Osteoblast (primary cell): ENCODE data around the gene DOCK11. TPM values are rescaled to one million over a fixed set of nuclear protein-coding genes. Genes with fewer than 3 reads are reported as not detected.
A peak's percentile ranks its signal among the peaks of the same experiment; 100 is the strongest.
"Not testable (repeated sequence)": the region's sequence is repeated elsewhere in the genome, so short reads cannot be mapped to it uniquely, and the experiment has no call there.

Experiments
- DNase-seq: peaks from one replicate; pipeline ENCODE4 v3.0.0; 2011; ENCODE audit warnings: low spot score, mixed read lengths; ENCODE audit not compliant: insufficient read length; ENCODE audit errors: missing footprints
- H2AFZ ChIP-seq: 2 replicates; pipeline ENCODE4 v1.6.0; 2011; ENCODE audit warnings: mild to moderate bottlenecking, low read length
- H3K27ac ChIP-seq: 2 replicates; pipeline ENCODE4 v1.5.1; 2011; ENCODE audit warnings: mild to moderate bottlenecking, low read depth, low read length, moderate library complexity
- H3K27me3 ChIP-seq: 2 replicates; pipeline ENCODE4 v1.6.0; 2012; ENCODE audit warnings: mild to moderate bottlenecking, control low read depth, inconsistent platforms, low read length, moderate library complexity; ENCODE audit not compliant: insufficient read depth
- H3K36me3 ChIP-seq: 2 replicates; pipeline ENCODE4 v1.5.1; 2011; ENCODE audit warnings: mild to moderate bottlenecking, low read length, control low read depth, moderate library complexity; ENCODE audit not compliant: insufficient read depth
- H3K4me1 ChIP-seq: 2 replicates; pipeline ENCODE4 v1.5.1; 2011; ENCODE audit warnings: mild to moderate bottlenecking, low read length, control low read depth, moderate library complexity; ENCODE audit not compliant: insufficient read depth
- H3K4me2 ChIP-seq: 2 replicates; pipeline ENCODE4 v1.6.0; 2011; ENCODE audit warnings: mild to moderate bottlenecking, low read length; ENCODE audit not compliant: insufficient read depth
- H3K4me3 ChIP-seq: fragments of 200-600 bp; sonication (generic); 3 replicates; pipeline ENCODE4 v1.5.1; 2012; ENCODE audit warnings: mild to moderate bottlenecking, low read length, inconsistent platforms; ENCODE audit not compliant: insufficient read depth
- H3K79me2 ChIP-seq: 2 replicates; pipeline ENCODE4 v1.6.0; 2012; ENCODE audit warnings: mild to moderate bottlenecking, low read length, control low read depth, inconsistent platforms; ENCODE audit not compliant: insufficient read depth
- H3K9me3 ChIP-seq: 2 replicates; pipeline ENCODE4 v1.5.1; 2011; ENCODE audit warnings: low read depth, low read length, control low read depth
- H4K20me1 ChIP-seq: 2 replicates; pipeline ENCODE4 v1.6.0; 2012; ENCODE audit warnings: mild to moderate bottlenecking, low read length, control low read depth; ENCODE audit not compliant: insufficient read depth
- small RNA-seq: library from RNA; depleted of rRNA; stranded (forward); fragments of <200 nt; gene quantifications from one replicate; pipeline ENCODE3, GENCODE V24; 2012
- total RNA-seq: library from RNA; depleted of rRNA; stranded (reverse); fragments of >200 nt; gene quantifications from 2 replicates; pipeline ENCODE4 v1.2.3, GENCODE V29; 2012
- TF ChIP-seq, protein P1 (sequence below): IDR thresholded peaks from 2 replicates; pipeline ENCODE4 v1.5.1; 2011; ENCODE audit warnings: mild to moderate bottlenecking, low read depth, low read length, moderate library complexity; ENCODE audit errors: extremely low read depth

Gene DOCK11
- total RNA-seq, 1 donor, result 26.4 TPM

DNA sequence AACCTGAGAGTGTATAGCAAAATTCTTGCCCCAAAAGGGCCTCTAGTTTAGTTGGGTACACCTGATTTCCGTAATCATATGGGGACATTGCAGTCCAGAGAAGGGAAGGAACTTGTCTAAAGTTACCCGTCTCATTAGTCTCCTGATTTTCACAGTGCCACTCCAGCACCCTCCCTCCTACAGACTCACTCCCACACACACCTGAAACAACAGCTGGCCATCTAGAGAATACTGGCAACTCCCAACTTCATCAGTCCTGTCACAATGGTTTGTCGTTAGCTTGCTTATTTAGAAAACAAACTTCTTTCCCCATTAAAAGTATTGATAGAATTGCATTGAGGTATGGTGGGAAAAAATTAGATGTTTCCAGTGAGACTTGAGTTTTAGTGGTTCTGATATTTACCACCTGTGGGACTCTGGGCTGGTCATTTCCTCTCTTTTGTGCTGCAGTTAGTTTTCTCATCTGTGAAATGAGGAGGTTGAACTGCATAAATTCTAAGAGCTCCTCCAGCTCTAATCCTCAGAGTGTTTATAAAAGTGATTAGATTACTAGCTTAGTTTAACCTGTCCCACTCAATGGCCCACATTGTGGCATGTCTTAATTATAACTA is 233.5 kb downstream of the DOCK11 start:
- Histone ChIP-seq H3K27ac (no peak overlapping the region), H3K4me1 (peaks cover 25% of the 10 kb centered on the region), H3K27me3 (no peaks in the 10 kb centered on the region), H3K36me3 (no peaks in the 10 kb centered on the region), H3K79me2 (peaks cover 30% of the 10 kb centered on the region), H2AFZ (no peak overlapping the region), H4K20me1 (no peaks in the 10 kb centered on the region), H3K4me2 (peak overlapping the region; percentile 79), H3K4me3 (no peak overlapping the region), H3K9me3 (no peaks in the 10 kb centered on the region)
- DNase-seq, result no peak
- TF ChIP-seq, protein P1, sequence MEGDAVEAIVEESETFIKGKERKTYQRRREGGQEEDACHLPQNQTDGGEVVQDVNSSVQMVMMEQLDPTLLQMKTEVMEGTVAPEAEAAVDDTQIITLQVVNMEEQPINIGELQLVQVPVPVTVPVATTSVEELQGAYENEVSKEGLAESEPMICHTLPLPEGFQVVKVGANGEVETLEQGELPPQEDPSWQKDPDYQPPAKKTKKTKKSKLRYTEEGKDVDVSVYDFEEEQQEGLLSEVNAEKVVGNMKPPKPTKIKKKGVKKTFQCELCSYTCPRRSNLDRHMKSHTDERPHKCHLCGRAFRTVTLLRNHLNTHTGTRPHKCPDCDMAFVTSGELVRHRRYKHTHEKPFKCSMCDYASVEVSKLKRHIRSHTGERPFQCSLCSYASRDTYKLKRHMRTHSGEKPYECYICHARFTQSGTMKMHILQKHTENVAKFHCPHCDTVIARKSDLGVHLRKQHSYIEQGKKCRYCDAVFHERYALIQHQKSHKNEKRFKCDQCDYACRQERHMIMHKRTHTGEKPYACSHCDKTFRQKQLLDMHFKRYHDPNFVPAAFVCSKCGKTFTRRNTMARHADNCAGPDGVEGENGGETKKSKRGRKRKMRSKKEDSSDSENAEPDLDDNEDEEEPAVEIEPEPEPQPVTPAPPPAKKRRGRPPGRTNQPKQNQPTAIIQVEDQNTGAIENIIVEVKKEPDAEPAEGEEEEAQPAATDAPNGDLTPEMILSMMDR, result no peak

DNA sequence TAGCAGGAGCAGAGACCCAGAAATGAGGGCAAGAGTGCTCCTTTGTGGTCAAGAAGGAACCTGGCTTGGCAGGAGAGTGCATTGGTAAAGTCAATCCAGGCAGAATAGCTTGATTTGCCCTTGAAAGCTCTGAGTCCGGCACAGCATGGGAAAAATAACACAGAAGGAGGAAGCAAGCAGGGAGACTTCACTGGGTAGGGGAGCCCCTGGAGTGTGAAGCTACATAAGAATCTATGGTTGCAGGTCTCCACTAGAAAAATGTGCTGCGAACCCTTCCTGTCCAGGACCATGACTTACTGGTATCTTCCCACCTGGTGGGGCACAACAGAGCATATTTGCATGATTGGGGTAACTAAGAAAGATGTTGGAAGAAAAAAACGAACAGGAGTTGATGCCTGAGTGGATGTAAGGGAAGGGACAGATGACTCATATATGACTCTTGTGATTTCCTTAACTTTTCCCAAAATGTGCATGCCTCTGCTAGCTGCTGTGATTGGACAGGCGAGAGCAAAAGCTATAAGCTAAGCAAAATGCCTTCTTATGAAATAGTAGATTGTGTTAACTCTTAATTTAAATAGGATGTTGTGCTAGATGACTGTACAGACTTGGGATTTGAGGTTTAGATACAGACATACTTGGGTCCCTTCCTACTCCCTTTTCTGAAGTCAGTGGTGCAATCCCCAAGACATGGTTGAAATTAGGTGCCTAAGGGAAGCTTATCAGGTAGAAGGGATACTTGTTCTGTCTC is 235.1 kb downstream of the DOCK11 start:
- Histone ChIP-seq H3K36me3 (no peaks in the 10 kb centered on the region), H3K27me3 (no peaks in the 10 kb centered on the region), H3K4me1 (peaks cover 21% of the 10 kb centered on the region), H4K20me1 (no peaks in the 10 kb centered on the region), H3K9me3 (no peaks in the 10 kb centered on the region), H3K4me2 (peak overlapping the region; percentile 59), H3K79me2 (peaks cover 44% of the 10 kb centered on the region), H3K4me3 (peak overlapping the region; percentile 12), H3K27ac (peak overlapping the region; percentile 77), H2AFZ (peak overlapping the region; percentile 14)
- TF ChIP-seq, protein P1, result no peak
- DNase-seq, result no peak

DNA sequence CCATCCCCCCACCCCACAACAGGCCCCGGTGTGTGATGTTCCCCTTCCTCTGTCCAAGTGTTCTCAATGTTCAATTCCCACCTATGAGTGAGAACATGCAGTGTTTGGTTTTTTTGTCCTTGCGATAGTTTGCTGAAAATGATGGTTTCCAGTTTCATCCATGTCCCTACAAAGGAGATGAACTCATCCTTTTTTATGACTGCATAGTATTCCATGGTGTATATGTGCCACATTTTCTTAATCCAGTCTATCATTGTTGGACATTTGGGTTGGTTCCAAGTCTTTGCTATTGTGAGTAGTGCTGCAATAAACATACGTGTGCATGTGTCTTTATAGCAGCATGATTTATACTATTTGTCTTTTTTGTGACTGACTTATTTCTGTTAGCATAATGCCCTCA is 236.9 kb downstream of the DOCK11 start:
- H3K4me2 ChIP-seq, H3K4me3 ChIP-seq: not testable (repeated sequence)
- H3K79me2 ChIP-seq, result peaks cover 61% of the 10 kb centered on the region

DNA sequence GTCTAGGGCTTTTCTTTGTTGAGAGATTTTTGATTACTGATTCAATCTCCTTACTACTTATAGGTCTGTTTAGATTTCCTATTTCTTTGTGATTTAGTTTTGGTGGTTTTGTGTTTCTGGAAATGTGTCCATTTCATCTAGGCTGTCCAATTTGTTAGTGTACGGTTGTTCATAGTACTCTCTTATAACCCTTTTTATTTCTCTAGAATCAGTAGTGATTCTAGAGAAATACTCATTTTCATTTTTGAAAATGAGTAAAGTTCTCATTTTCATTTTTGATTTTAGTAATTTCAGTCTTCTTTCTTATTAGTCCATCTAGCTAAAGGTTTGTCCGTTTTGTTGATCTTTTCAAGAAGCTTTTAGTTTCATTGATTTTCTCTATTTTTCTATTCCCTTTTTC is 239.3 kb downstream of the DOCK11 start:
- Histone ChIP-seq H3K27ac (no peak overlapping the region), H3K27me3 (no peaks in the 10 kb centered on the region), H3K4me3 (no peak overlapping the region), H3K79me2 (peaks cover 61% of the 10 kb centered on the region), H3K36me3 (no peaks in the 10 kb centered on the region), H3K9me3 (no peaks in the 10 kb centered on the region), H2AFZ (no peak overlapping the region), H4K20me1 (no peaks in the 10 kb centered on the region), H3K4me1 (peaks cover 7% of the 10 kb centered on the region), H3K4me2 (no peak overlapping the region)
- TF ChIP-seq, protein P1, result no peak
- DNase-seq, result no peak

More for the DNA sequence above, 236.9 kb downstream of the DOCK11 start:
- H4K20me1 ChIP-seq, H3K9me3 ChIP-seq, H3K27ac ChIP-seq, H3K36me3 ChIP-seq, DNase-seq, H3K27me3 ChIP-seq, H2AFZ ChIP-seq: not testable (repeated sequence)
- peaks cover 19% of the 10 kb centered on the region for H3K4me1 ChIP-seq

Small RNA genes lying within 50 kb of the gene (small RNA-seq; reads per million reads assigned to genes)
- gene RF00019, result not detected

Other genes starting within 250 kb of the DOCK11 start
- 21.0 and 21.8 TPM in 2 replicates for gene WDR44, start 149.7 kb upstream of the DOCK11 start, total RNA-seq
- 81.4 and 108 TPM in 2 replicates for gene IL13RA1, start 231.8 kb downstream of the DOCK11 start, total RNA-seq